Fibroblast of mammary gland (primary cell): ENCODE measurements around the gene PVR.

Experiments used
- DNase-seq: peaks from one replicate; pipeline ENCODE4 v3.0.0-alpha.2; 2010; ENCODE audit warnings: low read depth
- H3K4me3 ChIP-seq: 2 replicates; pipeline ENCODE4 v1.5.1; 2011; ENCODE audit warnings: low read depth, mild to moderate bottlenecking, low read length, moderate library complexity; ENCODE audit not compliant: control insufficient read depth
- CTCF ChIP-seq: conservative IDR thresholded peaks from 2 replicates; pipeline ENCODE4 v1.5.1; 2011; ENCODE audit warnings: low read depth, low read length, inconsistent platforms; ENCODE audit not compliant: control insufficient read depth, insufficient read depth

Gene PVR

GRCh38 chr19:44696939-44697669 is 53.4 kb downstream of the PVR start:
- no peak for TF ChIP-seq CTCF
- H3K4me3 ChIP-seq = no peak overlapping the region
- DNase-seq = no peak

- DNase-seq = no peak
- H3K4me3 ChIP-seq = no peak overlapping the region
- TF ChIP-seq CTCF = no peak
These were observed 53.9 kb downstream of the PVR start for GRCh38 chr19:44697670-44698034.

GRCh38 chr19:44698492-44699201 is 54.9 kb downstream of the PVR start, which contains the start of gene CEACAM16:
Gene CEACAM16 (plus strand): TSS chr19:44699151. CDS start chr19:44701457, 2,306 bp downstream.
- TF ChIP-seq CTCF = no peak
- DNase-seq = no peak
- no peak within 1 kb of the TSS for H3K4me3 ChIP-seq

- DNase-seq = no peak
- no peak overlapping the region for H3K4me3 ChIP-seq
- no peak for TF ChIP-seq CTCF
These were observed 56.8 kb downstream of the PVR start for GRCh38 chr19:44700547-44700946.

GRCh38 chr19:44701228-44701627 is 57.5 kb downstream of the PVR start:
- no peak for DNase-seq
- no peak overlapping the region for H3K4me3 ChIP-seq
- no peak for TF ChIP-seq CTCF

GRCh38 chr19:44702551-44703176 is 59.0 kb downstream of the PVR start:
- no peak for TF ChIP-seq CTCF

More at GRCh38 chr19:44702551-44703176, 59.0 kb downstream of the PVR start:
- H3K4me3 ChIP-seq = no peak overlapping the region
- DNase-seq = no peak
